Glomerular visceral epithelial cell (primary cell): Measurements from ENCODE around the gene ZNF236.
"Not testable (repeated sequence)": the region's sequence is repeated elsewhere in the genome, so short reads cannot be mapped to it uniquely, and the experiment has no call there.

Source experiments
- DNase-seq: peaks from one replicate; pipeline ENCODE4 v3.0.0-alpha.2; 2016; ENCODE audit errors: extremely low spot score

Gene ZNF236

GRCh38 chr18:76948345-76948744 lies 126.0 kb downstream of the ZNF236 start:
- no peak for DNase-seq

GRCh38 chr18:76951456-76952247 lies 129.3 kb downstream of the ZNF236 start:
- no peak for DNase-seq

- no peak for DNase-seq
Observed at GRCh38 chr18:76952747-76953146, 130.4 kb downstream of the ZNF236 start.

- DNase-seq = no peak
Observed at GRCh38 chr18:76953156-76953555, 130.8 kb downstream of the ZNF236 start.

- DNase-seq = no peak
Observed at GRCh38 chr18:76953583-76954233, 131.4 kb downstream of the ZNF236 start.

- no peak for DNase-seq
Observed at GRCh38 chr18:76955524-76956170, 133.3 kb downstream of the ZNF236 start.

- DNase-seq = no peak
Observed at GRCh38 chr18:76956648-76957047, 134.3 kb downstream of the ZNF236 start.

- no peak for DNase-seq
Observed at GRCh38 chr18:76957384-76958355, 135.3 kb downstream of the ZNF236 start.

GRCh38 chr18:76958692-76959341 lies 136.5 kb downstream of the ZNF236 start:
- no peak for DNase-seq

- no peak for DNase-seq
Observed at GRCh38 chr18:76959605-76960004, 137.2 kb downstream of the ZNF236 start.

GRCh38 chr18:76960528-76961035 lies 138.2 kb downstream of the ZNF236 start:
- DNase-seq = no peak

- no peak for DNase-seq
Observed at GRCh38 chr18:76962851-76963250, 140.5 kb downstream of the ZNF236 start.

GRCh38 chr18:76963936-76964335 lies 141.6 kb downstream of the ZNF236 start:
- DNase-seq = no peak

- DNase-seq = not testable (repeated sequence)
Observed at GRCh38 chr18:76965555-76966151, 143.3 kb downstream of the ZNF236 start.

GRCh38 chr18:76967299-76967698 lies 144.9 kb downstream of the ZNF236 start:
- not testable (repeated sequence) for DNase-seq

- no peak for DNase-seq
Observed at GRCh38 chr18:76967721-76968472, 145.5 kb downstream of the ZNF236 start.

- no peak for DNase-seq
Observed at GRCh38 chr18:76970770-76971559, 148.6 kb downstream of the ZNF236 start.

- DNase-seq = no peak
Observed at GRCh38 chr18:76972241-76972640, 149.9 kb downstream of the ZNF236 start.
